ENCODE data around the gene ZNF462. TPM values are rescaled to one million over a fixed set of nuclear protein-coding genes. Genes with fewer than 3 reads are reported as not detected.

The ZNF462 gene
- total RNA-seq, 1 experiment from 2014 or later: 9.7 TPM

- DNase-seq (ENCODE audit: low spot score): no peak
Observed at GRCh38 chr9:107007402-107007801, 144.4 kb downstream of the ZNF462 start.

GRCh38 chr9:107008011-107008410 is 145.0 kb downstream of the ZNF462 start:
- DNase-seq (ENCODE audit: low spot score): no peak

GRCh38 chr9:107008447-107008846 is 145.5 kb downstream of the ZNF462 start:
- DNase-seq (ENCODE audit: low spot score): no peak

DNA sequence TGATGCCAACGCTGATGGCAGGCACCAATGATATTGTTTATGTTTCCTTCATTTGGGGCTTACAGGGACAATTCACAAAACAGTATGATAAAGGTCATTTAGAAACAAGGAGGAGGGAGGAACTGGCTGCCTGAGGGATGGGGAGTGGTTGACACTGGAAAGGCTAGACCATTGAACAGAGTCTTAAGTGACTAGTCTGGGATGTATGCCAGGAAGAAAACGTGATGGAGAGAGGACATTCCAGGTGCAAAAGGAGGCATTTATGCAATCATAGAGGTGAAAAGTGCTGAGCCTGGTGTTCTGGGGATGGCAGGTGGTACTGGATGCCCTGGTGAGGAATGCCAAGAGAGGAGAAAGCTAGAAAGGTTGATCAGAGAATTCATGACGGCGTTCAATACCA is 153.4 kb downstream of the ZNF462 start:
- no peak for DNase-seq (ENCODE audit: low spot score)

GRCh38 chr9:107018861-107019545 is 156.0 kb downstream of the ZNF462 start:
- peak; percentile 33 for DNase-seq (ENCODE audit: low spot score)

DNA sequence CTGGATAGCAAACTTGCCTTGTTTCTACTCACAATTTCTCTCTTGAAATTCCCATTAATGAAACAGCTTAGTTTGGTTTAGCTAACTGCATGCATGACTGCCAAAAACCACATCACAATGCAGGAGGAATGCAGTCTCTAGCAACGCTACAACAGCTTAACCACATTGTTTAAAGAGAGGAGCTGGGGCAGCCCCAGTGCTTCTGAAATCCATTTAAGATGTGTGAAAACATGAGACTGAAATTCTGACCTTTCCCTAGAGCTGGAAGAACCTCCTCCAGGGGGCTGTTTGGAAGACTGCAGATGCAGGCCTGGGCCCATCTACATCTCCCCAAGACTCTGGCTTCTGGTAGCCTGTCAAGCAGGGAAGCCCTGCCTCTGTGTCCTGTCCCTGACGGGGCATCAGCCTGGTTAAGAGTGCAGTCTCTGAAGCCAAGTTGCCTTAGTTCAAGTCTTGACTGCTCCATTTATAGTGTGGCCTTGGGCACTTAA is 157.1 kb downstream of the ZNF462 start:
- peak; percentile 82 for DNase-seq (ENCODE audit: low spot score)

DNA sequence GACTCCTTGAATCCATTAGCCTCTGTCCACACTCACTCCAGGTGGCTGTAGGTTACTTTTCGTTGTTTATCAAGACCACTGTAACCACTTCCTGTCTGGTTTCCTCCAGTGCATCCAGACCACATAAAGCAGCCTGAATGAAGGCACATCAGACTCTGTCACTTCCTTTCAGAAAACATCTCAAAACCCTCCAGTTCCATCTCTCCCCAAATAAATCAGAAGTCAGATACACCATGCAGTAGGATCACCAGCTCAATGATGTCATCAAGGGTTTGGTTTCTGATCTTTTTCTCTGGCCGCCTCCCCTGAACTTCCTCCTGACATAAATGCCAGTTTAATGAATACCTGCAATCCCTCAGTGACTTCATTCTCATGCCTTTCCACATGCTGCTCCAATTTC is 161.2 kb downstream of the ZNF462 start:
- DNase-seq (ENCODE audit: low spot score): peak; percentile 52

GRCh38 chr9:107025260-107026035 is 162.5 kb downstream of the ZNF462 start:
- DNase-seq (ENCODE audit: low spot score): no peak

GRCh38 chr9:107029146-107029545 is 166.2 kb downstream of the ZNF462 start:
- DNase-seq (ENCODE audit: low spot score): no peak

DNA sequence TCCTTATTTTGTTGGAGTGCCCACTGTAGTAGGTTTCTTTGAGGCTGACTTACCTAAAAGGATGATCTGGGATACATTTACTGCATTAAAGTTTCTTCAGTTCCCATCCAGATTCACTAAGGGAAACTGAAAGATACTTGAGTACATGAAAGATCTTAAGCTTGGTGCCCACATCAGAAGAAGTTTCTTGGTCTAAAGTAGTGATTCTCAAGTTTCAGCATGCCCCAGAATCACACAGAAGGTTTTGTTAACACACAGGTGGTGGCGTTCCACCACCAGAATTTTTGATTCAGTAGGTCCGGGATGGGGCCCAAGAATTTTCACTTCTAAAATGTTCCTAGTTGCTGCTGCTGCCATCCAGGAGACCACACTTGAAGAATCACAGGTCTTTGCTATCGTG is 171.0 kb downstream of the ZNF462 start:
- no peak for DNase-seq (ENCODE audit: low spot score)

DNA sequence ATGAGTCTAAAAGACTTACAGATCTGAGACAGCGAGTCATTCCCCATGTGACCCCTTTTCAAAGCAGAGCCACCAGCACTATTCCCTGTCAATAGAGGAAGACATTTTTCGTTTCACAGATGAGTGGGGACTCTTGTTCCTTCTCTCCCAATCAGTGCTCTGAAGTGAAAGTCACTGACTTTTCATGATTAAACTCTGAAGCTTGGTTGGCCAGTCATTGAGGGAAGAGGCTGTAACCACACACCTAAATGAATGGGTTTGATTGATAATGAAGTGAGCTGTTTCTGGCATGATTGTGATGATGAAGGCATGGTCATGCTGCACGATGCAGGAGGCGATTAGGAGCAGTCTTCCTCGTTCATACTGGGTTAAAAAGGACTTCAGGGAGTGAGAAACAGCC is 171.9 kb downstream of the ZNF462 start:
- no peak for DNase-seq (ENCODE audit: low spot score)

DNA sequence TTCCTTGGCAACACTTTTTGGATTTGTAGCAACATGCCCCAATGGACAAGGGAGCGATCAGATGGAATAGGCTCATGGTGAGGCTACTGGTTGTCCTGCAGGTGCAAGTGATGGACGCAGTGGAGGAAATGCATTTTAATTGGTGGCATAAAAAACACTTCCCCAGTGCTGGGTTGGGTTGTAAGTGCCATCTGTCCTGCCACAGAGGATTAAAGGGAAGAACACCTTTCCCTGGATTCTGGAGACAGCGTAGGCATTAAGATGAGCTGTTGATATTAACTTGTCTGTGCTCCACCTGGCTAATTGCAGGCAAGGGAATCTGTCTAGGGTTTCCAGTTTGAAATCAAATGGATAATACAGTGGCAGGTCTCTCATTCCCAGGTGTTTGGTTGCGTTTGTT is 173.4 kb downstream of the ZNF462 start:
- no peak for DNase-seq (ENCODE audit: low spot score)

DNA sequence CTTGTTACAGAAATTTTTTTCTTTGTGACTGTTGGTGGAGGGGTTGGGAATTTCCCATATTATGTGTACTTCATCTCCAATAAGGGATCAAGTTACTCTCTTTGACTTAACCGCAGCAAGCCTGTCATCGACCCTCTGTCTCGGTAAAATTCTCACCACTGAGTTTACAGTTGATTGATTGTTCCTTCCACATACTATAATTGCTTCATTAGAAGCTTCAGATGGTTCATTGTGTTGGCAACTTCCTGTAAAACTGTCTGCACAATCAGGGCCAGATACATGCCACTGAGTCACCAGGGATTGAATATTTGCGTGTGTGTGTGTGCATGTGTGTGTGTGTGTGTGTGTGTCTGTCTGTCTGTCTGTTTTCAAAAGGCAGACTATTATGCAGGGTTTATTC is 176.6 kb downstream of the ZNF462 start:
- DNase-seq (ENCODE audit: low spot score): peak; percentile 61

GRCh38 chr9:107042606-107043005 is 179.6 kb downstream of the ZNF462 start:
- no peak for DNase-seq (ENCODE audit: low spot score)

GRCh38 chr9:107043886-107044285 is 180.9 kb downstream of the ZNF462 start:
- no peak for DNase-seq (ENCODE audit: low spot score)

GRCh38 chr9:107044872-107045271 is 181.9 kb downstream of the ZNF462 start:
- no peak for DNase-seq (ENCODE audit: low spot score)

DNA sequence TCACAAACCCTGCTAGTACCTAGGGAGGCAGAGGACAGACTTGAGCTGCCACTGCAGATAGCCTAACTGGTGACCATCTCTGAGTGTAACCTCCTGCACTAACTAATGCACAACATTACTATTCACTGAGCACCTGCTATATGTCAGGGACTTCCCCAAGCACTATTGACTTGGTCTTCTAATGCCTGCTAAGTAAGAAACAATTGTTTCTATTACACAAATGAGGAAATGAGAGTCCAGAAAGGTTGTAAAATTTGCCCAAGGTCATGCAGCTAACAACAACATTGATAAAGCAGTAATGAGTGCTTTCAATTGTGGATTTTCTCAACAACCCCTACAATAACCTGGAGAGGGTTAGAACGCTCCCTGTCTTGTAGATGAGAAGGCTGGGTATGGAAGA is 183.7 kb downstream of the ZNF462 start:
- no peak for DNase-seq (ENCODE audit: low spot score)

GRCh38 chr9:107049046-107049802 is 186.3 kb downstream of the ZNF462 start:
- DNase-seq (ENCODE audit: low spot score): peak; percentile 23

GRCh38 chr9:107049803-107050184 is 186.8 kb downstream of the ZNF462 start:
- DNase-seq (ENCODE audit: low spot score): no peak

- no peak for DNase-seq (ENCODE audit: low spot score)
Observed at GRCh38 chr9:107051392-107051791, 188.4 kb downstream of the ZNF462 start.

GRCh38 chr9:107054146-107054545 is 191.2 kb downstream of the ZNF462 start:
- DNase-seq (ENCODE audit: low spot score): no peak

DNA sequence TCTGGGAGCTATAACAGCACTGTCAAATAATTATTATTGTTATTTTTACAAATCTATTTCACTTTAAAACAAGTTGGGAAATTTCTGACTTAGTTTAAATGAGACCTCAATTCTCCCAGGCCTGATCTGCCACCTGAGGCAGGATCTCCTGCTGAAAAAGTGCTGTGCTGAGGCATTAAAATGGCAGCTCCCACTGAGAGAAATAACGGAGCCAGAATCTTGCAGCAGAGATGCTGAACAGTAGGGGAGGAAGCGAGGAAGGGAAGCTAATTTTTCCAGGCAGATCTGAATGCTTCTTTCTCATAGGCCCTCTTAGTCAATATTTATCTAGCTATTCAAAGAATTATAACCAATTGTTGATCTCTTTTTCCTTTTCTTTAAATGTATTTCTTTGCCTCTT is 196.3 kb downstream of the ZNF462 start:
- DNase-seq (ENCODE audit: low spot score): no peak

DNA sequence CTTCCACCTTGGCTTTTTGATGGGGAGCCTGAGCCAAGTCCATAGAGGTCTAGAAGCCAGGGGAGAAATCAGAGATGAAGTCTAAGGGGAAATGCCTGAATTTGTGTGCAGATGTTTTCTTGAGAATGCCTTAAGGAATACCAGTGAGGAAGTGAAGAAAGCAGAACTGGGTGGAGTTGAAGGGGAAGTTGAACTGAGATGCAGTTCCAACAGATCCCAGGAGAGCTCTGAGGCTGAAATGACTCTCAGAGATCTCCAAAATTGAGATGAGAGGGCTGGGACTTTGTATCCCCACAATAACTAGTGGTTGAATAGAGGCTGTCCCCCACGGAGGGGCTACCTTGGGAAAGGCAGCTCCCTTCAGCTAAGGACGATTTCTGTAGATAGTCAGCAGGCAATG is 197.1 kb downstream of the ZNF462 start:
- DNase-seq (ENCODE audit: low spot score): no peak
